ENCODE results near the gene SNX18. TPM values are rescaled to one million over a fixed set of nuclear protein-coding genes. Genes with fewer than 3 reads are reported as not detected.
A peak's percentile ranks its signal among the peaks of the same experiment; 100 is the strongest.

The SNX18 gene
- total RNA-seq (2013; cell fraction: nucleolus; rRNA removed), result 3.4 and 4.5 TPM in 2 replicates
- 0.87 and 1.0 TPM in 2 replicates for total RNA-seq (2014; rRNA removed)
- total RNA-seq (2014; rRNA removed; fragmentation: Illumina TruSeq; extraction: Trizol), result 0.45 and 0.51 TPM in 2 replicates
- 1.2 and 1.7 TPM in 2 replicates for total RNA-seq (2021)
- 0.56 TPM for polyA plus RNA-seq (2011; ENCODE audit: low read depth)
- 1.4 and 1.7 TPM in 2 replicates for polyA plus RNA-seq (2011; rRNA removed)
- 0.88 and 1.5 TPM in 2 replicates for polyA plus RNA-seq (2011; cell fraction: cytosol; rRNA removed)
- 1.1 and 1.8 TPM in 2 replicates for polyA plus RNA-seq (2011; cell fraction: nucleus; rRNA removed)
- polyA plus RNA-seq (2012), result 0.79 and 1.6 TPM in 2 replicates
- 0.46 and 0.48 TPM in 2 replicates for polyA plus RNA-seq (2014; fragmentation: Illumina TruSeq; extraction: Trizol)
- under 1 TPM; 0.27 to 0.32 TPM for polyA plus RNA-seq (2014; fragmentation: Nextera tagmentation; extraction: Ambion mirVana)
- 0.41 and 0.67 TPM in 2 replicates for polyA plus RNA-seq (2014; rRNA removed)
- under 1 TPM; 0.29 to 0.39 TPM for polyA plus RNA-seq (2016; fragmentation: Nextera tagmentation; extraction: Ambion mirVana)
- 3.0 and 3.5 TPM in 2 replicates for polyA minus RNA-seq (2011; rRNA and poly(A)+ RNA removed)
- 1.6 and 2.2 TPM in 2 replicates for polyA minus RNA-seq (2011; cell fraction: cytosol; rRNA and poly(A)+ RNA removed)
- 4.2 and 7.8 TPM in 2 replicates for polyA minus RNA-seq (2011; cell fraction: nucleus; rRNA and poly(A)+ RNA removed)
- percentile 55 among the genes with signal in this experiment for Bru-seq, nascent RNA
- percentile 47 among the genes with signal in this experiment for BruChase-seq, experiment 1, labeled RNA remaining after a 6-hour chase
- percentile 55 among the genes with signal in this experiment for BruChase-seq, experiment 2, labeled RNA remaining after a 2-hour chase
- long read RNA-seq, experiment 1, full-length matches to known transcripts, result 1 of 1 reads
- long read RNA-seq, experiment 1, partial matches to known transcripts, result 0 of 1 reads
- long read RNA-seq, experiment 1, other reads (novel, unspliced or antisense), result 0 of 1 reads
- long read RNA-seq, experiment 2, result 0 reads

GRCh38 chr5:54517512-54518145 is at the start of gene SNX18:
SNX18 (plus strand) TSS chr5:54517759; CDS start chr5:54517953, 194 bp downstream.
- FAIRE-seq (peak; percentile 57), ATAC-seq (peak; percentile 98), DNase-seq (ENCODE audit: low read depth, low spot score) (peak; percentile 24)
- peak within 1 kb of the TSS; percentile 58 for H3K9ac ChIP-seq (ENCODE audit: control insufficient read depth, insufficient read depth, low read length)
- BruUV-seq (replicated peaks), result no TSS peak
- no peaks in the 10 kb centered on the region for H3K79me2 ChIP-seq (ENCODE audit: control insufficient read depth, insufficient read depth, low read length)
- H4K20me1 ChIP-seq (ENCODE audit: control insufficient read depth, insufficient read depth), result no peaks in the 10 kb centered on the region
- ChIA-PET RAD21 (ENCODE audit: unreplicated experiment) (interaction anchor here (1.1 to 3.7 kb wide), 3 partner anchors 324 to 349 kb away, joined by 4 to 25 read pairs (median 18); no protein-coding TSS in a partner anchor), CTCF (interaction anchor here (0.9 to 3.8 kb wide), 11 partner anchors 10 to 629 kb away, joined by 3 to 71 read pairs (median 5); no protein-coding TSS in a partner anchor), POLR2A (no interaction called here), SMC1A (ENCODE audit: uncharacterized antibody, unreplicated experiment) (interaction anchor here (0.9 to 2.7 kb wide), 4 partner anchors 17 to 350 kb away, joined by 3 to 34 read pairs (median 15); no protein-coding TSS in a partner anchor)
- no peaks in the 10 kb centered on the region; the same call in 2 of the 3 replicates for H3K9me3 ChIP-seq (replicated peaks; ENCODE audit: control insufficient read depth, insufficient read depth, low read length)
- WGBS (ENCODE audit: insufficient coverage, insufficient replicate concordance, low lambda C conversion rate, missing lambda C conversion rate), result under 1% methylated on average over 83 of the region's 88 CpGs
- intact Hi-C loops (cut with micrococcal nuclease; ENCODE audit: unreplicated experiment) (loop anchor here (1.0 to 5.0 kb wide), 4 partner anchors 130 to 629 kb away; no protein-coding TSS in a partner anchor), in situ Hi-C loops (cut with MboI) (loop anchor here (5.0 kb wide), 2 partner anchors 335 to 635 kb away; no protein-coding TSS in a partner anchor)
- H3K27me3 ChIP-seq (replicated peaks in 1 of 2; ENCODE audit: control insufficient read depth in 2 of 2, insufficient read depth in 2 of 2, low read length in 1 of 2), result no peaks in the 10 kb centered on the region
- H3K4me1 ChIP-seq (ENCODE audit: control insufficient read depth, insufficient read depth, low read length), result no peaks in the 10 kb centered on the region
- peak within 1 kb of the TSS; percentile 73; the same call in 1 of the 2 replicates for H3K4me3 ChIP-seq
- H3K36me3 ChIP-seq (ENCODE audit: control insufficient read depth in 2 of 2, insufficient read depth in 2 of 2, low read length in 1 of 2), result no peaks in the 10 kb centered on the region
- peak within 1 kb of the TSS; percentile 33; the same call in 1 of the 2 replicates for H3K27ac ChIP-seq (ENCODE audit: control insufficient read depth, insufficient read depth)
- H2AFZ ChIP-seq (ENCODE audit: control insufficient read depth, low read depth, low read length), result peak within 1 kb of the TSS; percentile 89
- H3K4me2 ChIP-seq (ENCODE audit: control insufficient read depth, insufficient read depth), result peak within 1 kb of the TSS; percentile 75
- TF ChIP-seq RAD21 (IDR thresholded peaks at IDR 0.05; ENCODE audit: insufficient read depth, low read depth, low read length), result peak; percentile 99
- TF ChIP-seq PAX5 (IDR thresholded peaks at IDR 0.05; ENCODE audit: borderline replicate concordance, low read depth, low read length), result peak; percentile 49; the same call in 1 of the 2 replicates
- no peak for TF ChIP-seq SKIL (IDR thresholded peaks at IDR 0.05; ENCODE audit: low read depth, poor library complexity, severe bottlenecking)
- TF ChIP-seq STAT3 (IDR thresholded peaks at IDR 0.05; ENCODE audit: low read depth, low read length), result no peak
- no peak for TF ChIP-seq SREBF1 (IDR thresholded peaks at IDR 0.05; ENCODE audit: low read length)
- no peak for TF ChIP-seq ATF2 (IDR thresholded peaks at IDR 0.05; ENCODE audit: low read length)
- TF ChIP-seq TARDBP (IDR thresholded peaks at IDR 0.05; ENCODE audit: borderline replicate concordance), result 0 out of 2 replicates have a peak, but pooled peaks have one; percentile 61
- TF ChIP-seq PRDM15 (CRISPR knock-in tag; IDR thresholded peaks at IDR 0.05), result no peak
- peak; percentile 95 to 99 for TF ChIP-seq SRF (IDR thresholded peaks at IDR 0.05; ENCODE audit: low read depth in 2 of 2, low read length in 2 of 2)
- TF ChIP-seq SMARCA5 (IDR thresholded peaks at IDR 0.05), result peak; percentile 96
- TF ChIP-seq MAX (IDR thresholded peaks at IDR 0.05; ENCODE audit: low read depth, low read length), result peak; percentile 46
